Thoracic aorta (tissue), 2 donors: ENCODE data around the gene GRB10. TPM values are rescaled to one million over a fixed set of nuclear protein-coding genes. Genes with fewer than 3 reads are reported as not detected.

ENCODE experiments used
- ATAC-seq: fragments of 150-250 bp; one replicate; pipeline ENCODE4 v1.8.0; 2017; ENCODE audit warnings: low read depth; ENCODE audit not compliant: insufficient number of reproducible peaks, low FRiP score
- DNase-seq: peaks from one replicate; pipeline ENCODE4 v3.0.0-alpha.2; 2020; ENCODE audit warnings: low spot score
- H3K27ac ChIP-seq, 2 donors: fragments of 200-600 bp; sonication (generic); 1 replicate in 1 of 2; 2 replicates in 1 of 2; pipeline ENCODE4 v1.5.1; 2016; ENCODE audit warnings: mild to moderate bottlenecking in 2 of 2, moderate library complexity in 2 of 2
- H3K27me3 ChIP-seq: fragments of 200-600 bp; sonication (generic); replicated peaks from 2 replicates; pipeline ENCODE4 v1.6.0; 2016; ENCODE audit warnings: mild to moderate bottlenecking; ENCODE audit not compliant: insufficient read depth
- H3K36me3 ChIP-seq: fragments of 200-600 bp; sonication (generic); one replicate; pipeline ENCODE4 v1.5.1; 2016
- H3K4me1 ChIP-seq, 2 donors: fragments of 200-600 bp; sonication (generic); 1 replicate in 1 of 2; 2 replicates in 1 of 2; pipeline versions ENCODE4 v1.5.1 to v1.6.0; 2016; ENCODE audit warnings: low read depth in 2 of 2, mild to moderate bottlenecking in 1 of 2; ENCODE audit not compliant: control insufficient read depth in 1 of 2
- H3K4me3 ChIP-seq: fragments of 200-600 bp; sonication (generic); 2 replicates; pipeline ENCODE4 v1.5.1; 2016; ENCODE audit warnings: mild to moderate bottlenecking
- H3K9me3 ChIP-seq: fragments of 200-600 bp; sonication (generic); 2 replicates; pipeline ENCODE4 v1.5.1; 2016
- total RNA-seq, 2 donors: library from RNA; depleted of rRNA; stranded (reverse); fragments of >200 nt; gene quantifications; one replicate each; pipeline versions ENCODE4 v1.1.0 to v1.2.3, GENCODE V29; 2016
- TF ChIP-seq, protein P1 (sequence below): fragments of 200-600 bp; sonication (generic); IDR thresholded peaks from one replicate; pipeline ENCODE4 v1.5.1; 2019; ENCODE audit warnings: antibody characterized with exemption

The GRB10 gene
- total RNA-seq, 2 donors from 2014 or later = 59.2 to 104 TPM

DNA sequence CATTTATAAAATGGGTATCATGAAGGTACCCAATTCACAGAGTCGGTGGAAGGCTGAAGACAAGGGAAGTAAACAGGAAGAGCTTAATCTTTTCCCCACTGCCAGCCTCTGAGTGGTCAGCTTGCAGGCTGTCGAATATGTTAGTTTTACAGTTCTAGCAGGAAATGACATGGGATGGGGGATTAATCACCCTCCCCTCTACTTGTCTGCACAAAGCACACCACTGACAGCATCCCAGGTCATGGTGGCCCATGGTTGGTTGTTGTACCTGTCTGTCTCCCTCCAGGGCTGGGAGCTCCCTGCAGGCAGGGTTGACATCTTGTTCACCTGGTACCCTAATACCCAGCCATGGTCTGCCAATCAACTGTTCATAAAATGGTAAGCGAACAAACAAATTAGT lies 55.6 kb downstream of the GRB10 start:
- Histone ChIP-seq H3K9me3 (no peaks in the 10 kb centered on the region), H3K36me3 (no peaks in the 10 kb centered on the region), H3K27me3 (no peaks in the 10 kb centered on the region), H3K4me1 (peaks cover 39 to 65% of the 10 kb centered on the region in 2 donors), H3K27ac (no peak overlapping the region), H3K4me3 (no peak overlapping the region)
- TF ChIP-seq, protein P1, sequence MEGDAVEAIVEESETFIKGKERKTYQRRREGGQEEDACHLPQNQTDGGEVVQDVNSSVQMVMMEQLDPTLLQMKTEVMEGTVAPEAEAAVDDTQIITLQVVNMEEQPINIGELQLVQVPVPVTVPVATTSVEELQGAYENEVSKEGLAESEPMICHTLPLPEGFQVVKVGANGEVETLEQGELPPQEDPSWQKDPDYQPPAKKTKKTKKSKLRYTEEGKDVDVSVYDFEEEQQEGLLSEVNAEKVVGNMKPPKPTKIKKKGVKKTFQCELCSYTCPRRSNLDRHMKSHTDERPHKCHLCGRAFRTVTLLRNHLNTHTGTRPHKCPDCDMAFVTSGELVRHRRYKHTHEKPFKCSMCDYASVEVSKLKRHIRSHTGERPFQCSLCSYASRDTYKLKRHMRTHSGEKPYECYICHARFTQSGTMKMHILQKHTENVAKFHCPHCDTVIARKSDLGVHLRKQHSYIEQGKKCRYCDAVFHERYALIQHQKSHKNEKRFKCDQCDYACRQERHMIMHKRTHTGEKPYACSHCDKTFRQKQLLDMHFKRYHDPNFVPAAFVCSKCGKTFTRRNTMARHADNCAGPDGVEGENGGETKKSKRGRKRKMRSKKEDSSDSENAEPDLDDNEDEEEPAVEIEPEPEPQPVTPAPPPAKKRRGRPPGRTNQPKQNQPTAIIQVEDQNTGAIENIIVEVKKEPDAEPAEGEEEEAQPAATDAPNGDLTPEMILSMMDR = no peak
- ATAC-seq (no peak), DNase-seq (no peak)

DNA sequence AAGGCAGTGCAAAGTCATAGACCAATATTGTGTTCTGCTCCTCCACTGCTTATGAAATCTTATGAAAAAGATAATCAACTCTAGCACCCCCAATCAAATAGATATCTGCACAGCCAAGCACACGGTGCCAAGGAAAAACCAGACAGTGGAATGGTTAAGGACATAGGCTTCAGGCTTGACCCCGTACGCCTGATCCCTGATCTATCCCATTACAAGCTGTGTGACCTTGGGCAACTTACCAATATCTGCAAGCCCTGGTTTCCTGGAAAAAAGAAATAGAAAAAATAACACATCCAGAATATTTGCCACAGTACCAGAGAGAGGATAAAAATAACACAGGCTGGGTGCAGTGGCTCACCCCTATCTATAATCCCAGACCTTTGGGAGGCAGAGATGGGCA lies 56.9 kb downstream of the GRB10 start:
- ATAC-seq (no peak), DNase-seq (no peak)
- Histone ChIP-seq H3K27ac (no peak overlapping the region), H3K27me3 (no peaks in the 10 kb centered on the region), H3K4me1 (peaks cover 38 to 67% of the 10 kb centered on the region in 2 donors), H3K4me3 (no peak overlapping the region), H3K9me3 (no peaks in the 10 kb centered on the region), H3K36me3 (no peaks in the 10 kb centered on the region)
- TF ChIP-seq, protein P1 = no peak

DNA sequence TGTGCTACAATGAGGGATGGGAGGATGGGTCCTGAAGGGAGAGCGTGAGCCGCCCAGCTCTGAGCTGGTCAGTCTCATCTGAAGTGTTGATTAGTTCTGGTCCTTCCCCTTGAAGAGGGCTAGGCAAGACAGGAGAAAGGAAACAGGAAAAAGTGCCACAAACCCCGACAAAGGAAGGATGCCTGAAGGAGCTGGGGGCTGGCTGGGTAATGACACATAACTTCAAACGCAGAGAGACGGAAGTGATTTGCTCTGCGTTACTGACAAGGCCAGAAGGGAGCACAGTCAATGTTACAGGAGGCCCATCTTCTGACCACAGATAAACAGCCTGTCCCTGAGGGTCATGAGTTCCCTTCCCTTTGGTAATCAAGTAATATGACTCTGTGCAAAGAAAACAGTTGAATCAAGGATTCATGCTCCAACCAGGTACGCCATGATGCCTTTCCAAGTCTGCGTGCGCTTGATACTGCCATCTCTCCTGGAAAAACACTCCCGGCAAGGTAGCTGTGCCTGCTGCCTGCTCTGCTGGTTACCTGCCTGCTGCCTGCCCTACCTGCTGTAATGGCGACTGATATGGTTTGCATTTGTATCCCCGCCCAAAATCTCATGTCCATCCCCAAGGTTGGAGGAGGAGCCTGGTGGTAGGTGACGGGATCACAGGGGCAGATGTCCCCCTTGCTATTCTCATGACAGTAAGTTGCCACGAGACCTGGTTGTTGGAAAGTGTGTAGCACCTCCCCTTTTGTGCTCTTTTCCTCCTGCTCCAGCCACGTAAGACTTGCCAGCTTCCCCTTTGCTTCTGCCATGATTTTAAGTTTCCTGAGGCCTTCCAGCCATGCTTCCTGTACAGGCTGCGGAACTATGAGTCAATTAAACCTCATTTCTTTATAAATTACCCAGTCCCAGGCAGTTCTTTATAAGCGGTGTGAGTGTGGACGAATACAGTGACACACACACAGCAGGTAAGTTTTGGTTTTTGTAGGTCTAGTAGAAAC lies 57.9 kb downstream of the GRB10 start:
- no peaks in the 10 kb centered on the region for H3K9me3 ChIP-seq
- no peak for DNase-seq
- TF ChIP-seq, protein P1 = no peak
- H3K36me3 ChIP-seq = no peaks in the 10 kb centered on the region
- no peak overlapping the region for H3K4me3 ChIP-seq
- peaks cover 31 to 58% of the 10 kb centered on the region in 2 donors for H3K4me1 ChIP-seq
- no peak for ATAC-seq
- no peaks in the 10 kb centered on the region for H3K27me3 ChIP-seq
- H3K27ac ChIP-seq = no peak overlapping the region

DNA sequence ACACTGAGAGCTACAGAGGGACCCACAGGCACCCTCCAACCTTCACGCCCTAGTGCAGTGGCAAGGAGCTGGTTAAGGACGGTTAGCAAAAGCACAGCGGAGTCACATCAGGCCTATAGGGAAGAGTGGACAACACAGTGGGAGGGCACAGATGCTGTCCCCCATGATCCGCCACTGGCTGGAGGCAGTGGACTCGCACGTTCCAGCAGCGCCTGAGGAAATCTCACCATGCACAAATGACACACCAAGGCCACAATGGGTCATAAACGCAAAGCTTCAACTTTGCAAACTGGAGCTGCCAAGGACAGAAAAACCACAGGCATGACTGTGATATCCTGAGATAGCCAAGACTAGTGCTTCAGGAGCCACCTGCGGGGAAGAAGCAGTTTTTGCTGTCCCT lies 58.8 kb downstream of the GRB10 start:
- no peak overlapping the region for H3K4me3 ChIP-seq
- H3K27me3 ChIP-seq = no peaks in the 10 kb centered on the region
- H3K4me1 ChIP-seq = peaks cover 26 to 51% of the 10 kb centered on the region in 2 donors
- no peak overlapping the region for H3K27ac ChIP-seq
- ATAC-seq (no peak), DNase-seq (no peak)
- no peaks in the 10 kb centered on the region for H3K9me3 ChIP-seq
- TF ChIP-seq, protein P1 = no peak
- no peaks in the 10 kb centered on the region for H3K36me3 ChIP-seq

DNA sequence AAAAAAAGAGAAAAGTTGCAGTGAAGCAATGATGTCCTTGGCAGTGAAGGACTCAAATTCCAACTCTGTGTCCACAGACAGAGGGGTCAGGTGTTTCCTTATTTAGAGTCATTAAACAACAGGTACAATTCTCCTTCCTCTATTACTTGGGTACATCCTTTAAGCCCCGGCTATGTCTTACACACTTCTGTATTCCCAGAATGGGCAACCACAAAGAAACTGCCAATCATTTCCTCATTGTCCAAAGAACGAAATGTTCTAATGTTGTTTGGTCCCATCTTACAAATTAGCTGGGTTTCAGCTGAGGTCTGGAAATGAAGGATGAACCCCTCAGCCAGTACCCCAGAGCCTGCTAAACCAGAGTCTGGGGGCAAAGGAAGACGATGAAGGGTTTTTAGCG lies 59.5 kb downstream of the GRB10 start:
- DNase-seq (no peak), ATAC-seq (no peak)
- Histone ChIP-seq H3K27ac (no peak overlapping the region), H3K36me3 (no peaks in the 10 kb centered on the region), H3K4me3 (no peak overlapping the region), H3K27me3 (no peaks in the 10 kb centered on the region), H3K4me1 (peaks cover 22 to 51% of the 10 kb centered on the region in 2 donors), H3K9me3 (no peaks in the 10 kb centered on the region)
- TF ChIP-seq, protein P1 = no peak
